ENCODE results near the gene IQGAP3.
A peak's percentile ranks its signal among the peaks of the same experiment; 100 is the strongest.
"Not testable (repeated sequence)": the region's sequence is repeated elsewhere in the genome, so short reads cannot be mapped to it uniquely, and the experiment has no call there.

Gene IQGAP3

DNA sequence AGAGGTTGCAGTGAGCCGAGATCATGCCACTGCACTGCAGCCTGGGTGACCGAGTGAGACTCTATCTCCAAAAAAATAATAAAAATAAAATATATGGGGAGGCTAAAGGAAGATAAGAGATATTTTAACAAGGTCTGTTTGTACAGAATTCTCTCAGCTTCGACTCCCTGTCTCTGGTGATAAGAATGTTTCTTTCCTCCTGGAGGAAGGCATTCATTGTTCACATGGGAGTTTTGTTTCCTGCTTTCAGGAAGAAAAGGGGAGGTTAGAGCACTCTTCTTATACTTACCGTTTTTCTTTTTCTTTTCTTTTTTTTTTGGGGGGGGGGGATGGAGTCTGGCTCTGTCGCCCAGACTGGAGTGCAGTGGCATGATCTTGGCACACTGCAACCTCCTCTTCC lies 17.2 kb upstream of the IQGAP3 start:
- no peak for DNase-seq (ENCODE audit: low read depth)
- no peak overlapping the region for H3K4me3 ChIP-seq (ENCODE audit: low read depth, low read length)
- TF ChIP-seq, protein P1, sequence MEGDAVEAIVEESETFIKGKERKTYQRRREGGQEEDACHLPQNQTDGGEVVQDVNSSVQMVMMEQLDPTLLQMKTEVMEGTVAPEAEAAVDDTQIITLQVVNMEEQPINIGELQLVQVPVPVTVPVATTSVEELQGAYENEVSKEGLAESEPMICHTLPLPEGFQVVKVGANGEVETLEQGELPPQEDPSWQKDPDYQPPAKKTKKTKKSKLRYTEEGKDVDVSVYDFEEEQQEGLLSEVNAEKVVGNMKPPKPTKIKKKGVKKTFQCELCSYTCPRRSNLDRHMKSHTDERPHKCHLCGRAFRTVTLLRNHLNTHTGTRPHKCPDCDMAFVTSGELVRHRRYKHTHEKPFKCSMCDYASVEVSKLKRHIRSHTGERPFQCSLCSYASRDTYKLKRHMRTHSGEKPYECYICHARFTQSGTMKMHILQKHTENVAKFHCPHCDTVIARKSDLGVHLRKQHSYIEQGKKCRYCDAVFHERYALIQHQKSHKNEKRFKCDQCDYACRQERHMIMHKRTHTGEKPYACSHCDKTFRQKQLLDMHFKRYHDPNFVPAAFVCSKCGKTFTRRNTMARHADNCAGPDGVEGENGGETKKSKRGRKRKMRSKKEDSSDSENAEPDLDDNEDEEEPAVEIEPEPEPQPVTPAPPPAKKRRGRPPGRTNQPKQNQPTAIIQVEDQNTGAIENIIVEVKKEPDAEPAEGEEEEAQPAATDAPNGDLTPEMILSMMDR (conservative IDR thresholded peaks at IDR 0.05; ENCODE audit: low read depth, low read length) = no peak

DNA sequence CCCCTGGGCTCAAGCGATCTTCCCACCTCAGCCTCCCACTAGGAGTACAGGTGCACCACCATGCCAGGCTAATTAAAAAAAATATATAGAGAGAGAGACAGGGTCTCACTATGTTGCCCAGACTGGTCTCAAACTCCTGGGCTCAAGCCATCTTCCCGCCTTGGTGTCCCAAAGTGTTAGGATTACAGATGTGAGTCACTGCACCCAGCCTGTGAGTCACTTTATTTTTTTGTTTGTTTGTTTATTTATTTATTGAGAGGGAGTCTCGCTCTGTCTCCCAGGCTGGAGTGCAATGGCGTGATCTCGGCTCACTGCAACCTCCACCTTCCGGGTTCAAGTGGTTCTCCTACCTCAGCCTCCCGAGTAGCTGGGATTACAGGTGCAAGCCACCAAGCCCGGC lies 15.6 kb upstream of the IQGAP3 start:
- H3K4me3 ChIP-seq (ENCODE audit: low read depth, low read length); DNase-seq (ENCODE audit: low read depth): not testable (repeated sequence)

DNA sequence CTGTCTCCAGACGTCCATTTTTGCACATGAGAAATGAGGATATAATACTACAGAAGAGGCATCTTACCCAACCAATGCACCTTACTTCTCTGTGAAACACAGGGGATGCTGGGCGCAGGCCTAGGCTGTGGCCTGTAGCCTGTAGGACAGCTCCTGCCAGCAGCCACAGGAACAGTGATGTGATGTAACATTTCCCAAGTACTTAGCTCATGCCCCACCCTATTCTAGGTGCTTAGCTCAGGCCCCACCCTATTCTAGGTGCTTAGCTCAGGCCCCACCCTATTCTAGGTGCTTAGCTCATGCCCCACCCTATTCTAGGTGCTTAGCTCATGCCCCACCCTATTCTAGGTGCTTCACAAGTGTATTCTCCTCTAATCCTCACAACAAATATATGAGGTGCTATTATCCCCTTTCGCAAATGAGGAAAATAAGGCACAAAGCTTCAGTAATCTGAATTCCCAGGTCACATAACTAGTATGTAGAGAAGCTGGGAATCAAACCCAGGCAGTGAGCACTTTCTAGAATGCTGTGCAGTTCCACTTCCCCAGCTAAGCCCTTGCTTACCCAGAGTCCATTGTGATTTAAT lies 14.6 kb upstream of the IQGAP3 start:
- no peak overlapping the region for H3K4me3 ChIP-seq (ENCODE audit: low read depth, low read length)
- DNase-seq (ENCODE audit: low read depth) = no peak
- TF ChIP-seq, protein P1 (conservative IDR thresholded peaks at IDR 0.05; ENCODE audit: low read depth, low read length) = no peak

DNA sequence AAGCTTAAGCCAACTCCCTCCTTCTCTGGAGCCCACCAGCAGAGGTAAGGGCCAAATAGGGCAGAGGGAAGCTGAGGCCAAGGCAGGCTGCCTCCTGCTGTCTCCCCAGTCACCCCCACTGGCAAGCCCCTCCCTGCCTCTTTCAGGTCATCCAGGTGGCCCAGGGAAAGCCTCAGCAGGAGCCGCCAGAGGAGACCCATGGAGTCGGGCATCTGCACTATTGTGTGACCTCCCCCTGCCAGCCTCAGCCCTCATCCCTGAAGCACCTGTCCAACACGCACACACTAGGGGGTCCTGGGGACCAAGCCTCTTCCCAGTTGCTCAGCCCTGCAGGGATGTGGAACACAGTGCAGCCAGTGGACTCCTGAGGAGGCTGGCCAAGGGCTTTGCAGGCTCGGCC lies 14.0 kb upstream of the IQGAP3 start:
- no peak overlapping the region for H3K4me3 ChIP-seq (ENCODE audit: low read depth, low read length)
- TF ChIP-seq, protein P1 (conservative IDR thresholded peaks at IDR 0.05; ENCODE audit: low read depth, low read length) = no peak
- no peak for DNase-seq (ENCODE audit: low read depth)

DNA sequence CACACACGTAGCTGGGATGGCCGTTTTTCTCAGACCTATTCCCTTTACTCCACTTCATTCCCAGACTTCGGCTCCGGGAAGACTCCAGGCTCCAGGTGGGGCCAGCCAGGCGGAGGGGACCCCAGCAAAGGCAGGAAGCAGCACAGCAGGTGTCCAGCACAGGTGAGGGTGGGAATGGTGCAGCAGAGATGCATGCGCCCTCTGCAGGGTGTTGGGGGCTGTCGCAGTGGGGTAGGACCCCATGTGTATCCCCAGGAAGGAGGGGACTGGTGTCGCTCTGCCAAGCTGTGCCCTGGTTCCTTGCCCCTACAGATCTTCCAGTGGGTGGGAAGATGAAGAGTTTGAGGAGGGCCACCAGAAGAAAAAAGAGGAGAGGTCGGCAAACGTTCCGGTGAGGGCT lies 12.4 kb upstream of the IQGAP3 start:
- no peak overlapping the region for H3K4me3 ChIP-seq (ENCODE audit: low read depth, low read length)
- TF ChIP-seq, protein P1 (conservative IDR thresholded peaks at IDR 0.05; ENCODE audit: low read depth, low read length) = peak; percentile 13
- DNase-seq (ENCODE audit: low read depth) = no peak

DNA sequence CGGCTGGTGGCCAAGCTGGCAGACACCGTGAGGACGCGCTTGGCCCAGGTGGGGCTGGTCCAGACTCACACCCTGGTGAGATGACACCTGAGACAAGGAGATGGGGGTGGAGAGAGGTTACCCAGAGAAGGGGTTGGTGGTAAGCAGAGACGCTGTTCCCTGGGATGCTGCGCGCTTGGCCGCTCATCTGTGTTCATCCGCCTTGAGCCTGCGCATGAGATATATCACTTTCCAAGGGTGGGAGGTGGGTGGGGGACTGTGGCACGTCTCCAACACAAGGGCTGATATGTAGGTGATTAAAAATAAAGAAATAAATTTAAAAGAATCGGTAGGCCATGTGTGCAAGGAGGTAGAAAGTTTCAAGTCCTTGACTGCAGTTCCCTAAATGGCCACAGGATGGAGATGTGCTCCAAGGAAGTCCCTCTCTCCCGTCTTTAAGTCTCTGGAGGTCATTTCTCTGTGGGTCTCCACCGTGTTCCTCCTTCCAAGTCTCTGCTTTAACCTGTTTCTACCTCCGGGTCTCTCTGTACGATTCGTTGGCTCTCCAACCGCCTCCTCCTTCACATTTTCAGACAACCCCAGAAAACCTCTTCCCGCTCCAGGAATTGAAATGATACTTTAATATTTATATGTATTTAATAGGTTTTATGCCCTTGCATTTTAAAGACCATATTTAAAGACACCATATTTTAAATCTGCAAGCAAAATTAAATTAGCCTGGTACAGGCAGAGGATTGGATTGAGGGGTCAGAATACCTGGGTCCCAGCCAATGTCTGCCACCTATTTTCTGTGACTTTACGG lies 11.7 kb upstream of the IQGAP3 start:
- DNase-seq (ENCODE audit: low read depth) = peak; percentile 95
- H3K4me3 ChIP-seq (ENCODE audit: low read depth, low read length) = no peak overlapping the region
- TF ChIP-seq, protein P1 (conservative IDR thresholded peaks at IDR 0.05; ENCODE audit: low read depth, low read length) = peak; percentile 96

DNA sequence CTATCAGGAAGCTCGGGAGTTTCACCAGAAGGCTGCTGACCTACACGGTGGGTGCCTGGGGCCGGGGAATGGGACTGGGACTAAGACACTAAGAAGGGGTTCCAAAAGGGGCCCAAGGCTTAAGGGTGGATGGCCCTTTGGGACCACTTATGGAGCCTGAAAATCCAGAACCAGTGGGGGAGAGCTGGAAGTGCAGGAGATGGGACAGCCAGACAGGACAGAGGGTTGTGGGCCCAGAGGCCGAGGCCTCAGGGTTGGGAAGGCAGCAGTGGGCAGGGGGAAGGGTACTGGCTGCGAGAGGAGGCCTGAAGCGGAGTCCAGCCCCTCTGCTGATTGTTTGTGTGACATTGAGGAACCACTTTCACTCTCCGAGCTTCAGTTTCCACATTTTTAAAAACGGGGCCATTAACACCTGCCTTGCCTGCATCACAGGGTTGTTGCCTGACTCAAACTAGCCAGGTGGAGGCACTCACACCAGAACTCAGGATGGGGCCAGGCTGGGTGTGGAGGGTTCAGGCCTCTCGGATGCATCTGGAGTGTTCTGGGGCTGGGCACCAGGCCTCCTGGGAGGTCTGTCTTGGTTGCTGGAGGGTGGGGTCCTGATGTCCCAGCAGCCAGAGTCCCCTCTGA lies 10.1 kb upstream of the IQGAP3 start:
- TF ChIP-seq, protein P1 (conservative IDR thresholded peaks at IDR 0.05; ENCODE audit: low read depth, low read length) = no peak
- no peak for DNase-seq (ENCODE audit: low read depth)
- H3K4me3 ChIP-seq (ENCODE audit: low read depth, low read length) = no peak overlapping the region

Data from choroid plexus epithelial cell (primary cell).